Panc1 (cell line): ENCODE data around the gene ARPP19. TPM values are rescaled to one million over a fixed set of nuclear protein-coding genes. Genes with fewer than 3 reads are reported as not detected.
A peak's percentile ranks its signal among the peaks of the same experiment; 100 is the strongest.

Experiments used
- ATAC-seq: fragments of 200-7000 bp; cut with Tn5 transposase; 2 replicates; pipeline ENCODE4 v1.9.1; 2020; ENCODE audit warnings: mild to moderate bottlenecking, moderate library complexity
- BruUV-seq: library from RNA; stranded (reverse); fragments of 400-500 nt; replicated peaks from 2 replicates; lab custom pipeline; 2021; lab: Mats Ljungman, UMichigan
- CTCF ChIA-PET: fragments of 300-600 bp; sonication (Branson Sonifier 250); formaldehyde crosslinking; loops from one replicate; lab custom pipeline; 2022; ENCODE audit warnings: antibody characterized with exemption; lab: Charles Lee
- POLR2A ChIA-PET: fragments of 300-600 bp; sonication (Branson Sonifier 250); formaldehyde crosslinking; loops from one replicate; lab custom pipeline; 2022; ENCODE audit warnings: antibody characterized with exemption; lab: Charles Lee
- DNase-seq: peaks from one replicate; pipeline ENCODE4 v3.0.0-alpha.2; 2010; ENCODE audit warnings: low read depth, low spot score
- H3K27ac ChIP-seq: 2 replicates; pipeline ENCODE4 v1.5.1; 2011; ENCODE audit warnings: mild to moderate bottlenecking, low read length, inconsistent platforms
- H3K27me3 ChIP-seq: fragments of 200-500 bp; sonication (Bioruptor generic); 2 replicates; pipeline ENCODE4 v1.6.0; 2014; ENCODE audit warnings: low read length, inconsistent platforms; ENCODE audit not compliant: control insufficient read depth, insufficient read depth
- H3K36me3 ChIP-seq: fragments of 200-500 bp; sonication (Bioruptor generic); 2 replicates; pipeline ENCODE4 v1.5.1; 2014; ENCODE audit warnings: inconsistent platforms, mild to moderate bottlenecking, low read length, moderate library complexity; ENCODE audit not compliant: control insufficient read depth, insufficient read depth
- H3K4me1 ChIP-seq: 2 replicates; pipeline ENCODE4 v1.5.1; 2011; ENCODE audit warnings: inconsistent platforms, mild to moderate bottlenecking, low read length, moderate library complexity; ENCODE audit not compliant: control insufficient read depth, insufficient read depth
- H3K4me3 ChIP-seq, 2 experiments: 2 replicates each; pipeline ENCODE4 v1.5.1; 2011 to 2012; ENCODE audit warnings: low read depth in 2 of 2, low read length in 2 of 2, mild to moderate bottlenecking in 2 of 2, inconsistent platforms in 1 of 2, moderate library complexity in 1 of 2
- H3K9me3 ChIP-seq: fragments of 200-500 bp; sonication (Bioruptor generic); 2 replicates; pipeline ENCODE4 v1.5.1; 2014; ENCODE audit warnings: low read depth, mild to moderate bottlenecking, inconsistent platforms, low read length, moderate library complexity; ENCODE audit not compliant: control insufficient read depth, insufficient read depth
- POLR2AphosphoS5 ChIP-seq: IDR thresholded peaks from 2 replicates; pipeline ENCODE4 v1.6.1; 2012; ENCODE audit warnings: mild to moderate bottlenecking, low read depth, low read length, moderate library complexity
- REST ChIP-seq, 2 experiments: IDR thresholded peaks; 2 replicates each; pipeline ENCODE4 v1.6.1; 2011 to 2012; ENCODE audit warnings: low read depth in 2 of 2, control low read depth in 1 of 2, low read length in 1 of 2, mild to moderate bottlenecking in 1 of 2, moderate library complexity in 1 of 2; ENCODE audit not compliant: insufficient read depth in 1 of 2
- SIN3A ChIP-seq: IDR thresholded peaks from 2 replicates; pipeline ENCODE4 v1.6.1; 2012; ENCODE audit warnings: low read depth, mild to moderate bottlenecking, low read length, moderate library complexity, borderline replicate concordance; ENCODE audit not compliant: insufficient read depth
- TCF7L2 ChIP-seq: IDR thresholded peaks from 2 replicates; pipeline ENCODE4 v1.6.1; 2011; ENCODE audit warnings: mild to moderate bottlenecking, low read depth, low read length, inconsistent platforms
- in situ Hi-C: cut with HindIII; loops from 2 replicates; pipeline ENCODE4 v1.10.0; 2016; ENCODE audit warnings: low sequenced_read_pairs, low pct_unique_long_range_greater_than_20kb
- intact Hi-C: fragments of 100-400 bp; cut with micrococcal nuclease; formaldehyde crosslinking; loops from one replicate; pipeline ENCODE4 v1.10.0; 2022; ENCODE audit not compliant: unreplicated experiment
- total RNA-seq: library from RNA; stranded (reverse); gene quantifications from one replicate; pipeline ENCODE4 v1.2.1, GENCODE V29; 2021; ENCODE audit not compliant: unreplicated experiment
- TF ChIP-seq, protein P1 (sequence below): fragments of 450-650 bp; IDR thresholded peaks from 2 replicates; pipeline ENCODE4 v1.5.1; 2017; ENCODE audit warnings: mild to moderate bottlenecking

The ARPP19 gene
- total RNA-seq, 1 experiment from 2014 or later = 153 TPM

- no peaks in the 10 kb centered on the region for H3K36me3 ChIP-seq
- no peak overlapping the region for H3K27ac ChIP-seq
- intact Hi-C loops (no loop called here), in situ Hi-C loops (no loop called here)
- ChIA-PET CTCF (no interaction called here), POLR2A (no interaction called here)
- no peaks in the 10 kb centered on the region for H3K9me3 ChIP-seq
- TF ChIP-seq, protein P1, sequence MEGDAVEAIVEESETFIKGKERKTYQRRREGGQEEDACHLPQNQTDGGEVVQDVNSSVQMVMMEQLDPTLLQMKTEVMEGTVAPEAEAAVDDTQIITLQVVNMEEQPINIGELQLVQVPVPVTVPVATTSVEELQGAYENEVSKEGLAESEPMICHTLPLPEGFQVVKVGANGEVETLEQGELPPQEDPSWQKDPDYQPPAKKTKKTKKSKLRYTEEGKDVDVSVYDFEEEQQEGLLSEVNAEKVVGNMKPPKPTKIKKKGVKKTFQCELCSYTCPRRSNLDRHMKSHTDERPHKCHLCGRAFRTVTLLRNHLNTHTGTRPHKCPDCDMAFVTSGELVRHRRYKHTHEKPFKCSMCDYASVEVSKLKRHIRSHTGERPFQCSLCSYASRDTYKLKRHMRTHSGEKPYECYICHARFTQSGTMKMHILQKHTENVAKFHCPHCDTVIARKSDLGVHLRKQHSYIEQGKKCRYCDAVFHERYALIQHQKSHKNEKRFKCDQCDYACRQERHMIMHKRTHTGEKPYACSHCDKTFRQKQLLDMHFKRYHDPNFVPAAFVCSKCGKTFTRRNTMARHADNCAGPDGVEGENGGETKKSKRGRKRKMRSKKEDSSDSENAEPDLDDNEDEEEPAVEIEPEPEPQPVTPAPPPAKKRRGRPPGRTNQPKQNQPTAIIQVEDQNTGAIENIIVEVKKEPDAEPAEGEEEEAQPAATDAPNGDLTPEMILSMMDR = no peak
- TF ChIP-seq REST (IDR thresholded peaks at IDR 0.05; ENCODE audit: insufficient read depth in 1 of 2, low read depth in 2 of 2, low read length in 1 of 2) (no peak), SIN3A (no peak), POLR2AphosphoS5 (no peak), TCF7L2 (no peak)
- DNase-seq (no peak), ATAC-seq (no peak)
- H3K4me3 ChIP-seq = no peak overlapping the region
- H3K4me1 ChIP-seq = no peaks in the 10 kb centered on the region
- no peaks in the 10 kb centered on the region for H3K27me3 ChIP-seq
- no TSS peak for BruUV-seq
Observed at GRCh38 chr15:52499506-52499905, 69.3 kb downstream of the ARPP19 start.

DNA sequence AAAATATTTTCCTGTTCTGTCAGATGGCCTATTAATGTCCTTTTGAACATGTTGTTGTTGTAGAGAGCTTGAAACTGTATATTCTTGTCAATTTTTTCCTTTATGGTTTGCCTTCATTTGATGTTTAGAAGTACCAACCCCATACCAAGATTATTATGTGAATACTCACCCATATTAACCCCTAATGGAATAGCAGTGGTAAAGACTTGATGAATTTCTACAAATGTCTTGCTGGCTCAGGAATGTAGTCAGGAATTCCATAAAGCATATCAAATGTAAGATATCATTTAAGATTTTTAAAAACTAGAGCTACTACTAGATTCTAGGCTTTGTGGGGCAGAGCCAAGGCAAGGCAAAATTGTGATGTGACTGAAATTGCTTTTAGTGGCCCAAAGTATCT, 70.1 kb downstream of the ARPP19 start:
- DNase-seq (no peak), ATAC-seq (no peak)

More for the DNA sequence above, 70.1 kb downstream of the ARPP19 start:
- Histone ChIP-seq H3K4me1 (no peaks in the 10 kb centered on the region), H3K27ac (no peak overlapping the region), H3K4me3 (no peak overlapping the region), H3K9me3 (no peaks in the 10 kb centered on the region), H3K27me3 (no peaks in the 10 kb centered on the region), H3K36me3 (no peaks in the 10 kb centered on the region)
- intact Hi-C loops = no loop called here
- in situ Hi-C loops = no loop called here
- ChIA-PET POLR2A (no interaction called here), CTCF (no interaction called here)
- TF ChIP-seq SIN3A = no peak
- BruUV-seq = TSS peak; percentile 40

Other genes with a start within 250 kb of the ARPP19 start
- gene MYO5A, start 40.1 kb downstream of the ARPP19 start, total RNA-seq = 61.1 TPM
- gene ATOSA, start 110.4 kb upstream of the ARPP19 start, total RNA-seq = 18.5 TPM
- 0.18 TPM for gene ONECUT1, start 221.3 kb upstream of the ARPP19 start, total RNA-seq